HG03025 (cell line): Measurements from ENCODE around the gene KMT2D.

Source experiments
- ATAC-seq: cut with Tn5 transposase; IDR thresholded peaks from one replicate; pipeline ENCODE4 v1.9.1; 2021; ENCODE audit warnings: mild to moderate bottlenecking, moderate library complexity; ENCODE audit not compliant: unreplicated experiment, low FRiP score

The KMT2D gene

DNA sequence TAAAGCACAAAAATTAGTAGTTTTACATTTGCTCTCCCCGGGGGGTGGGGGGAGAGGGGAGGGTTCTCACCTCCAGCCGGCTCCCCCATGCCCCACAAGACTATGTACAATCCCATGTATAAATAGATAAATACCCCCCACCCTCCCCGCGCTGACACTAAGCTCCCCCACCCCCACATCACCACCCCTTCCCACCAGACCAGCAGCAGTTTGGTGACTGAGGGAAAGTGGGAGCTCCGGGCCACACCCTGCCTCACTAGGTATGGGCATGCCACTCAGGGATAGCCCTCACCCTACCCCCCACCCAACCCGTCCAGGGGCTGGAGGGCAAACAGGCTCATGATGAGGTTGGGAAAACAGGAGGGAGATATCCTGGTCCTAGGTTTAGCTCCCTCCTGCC, 40.2 kb downstream of the KMT2D start:
- no peak for ATAC-seq

GRCh38 chr12:49019443-49020324, 40.9 kb downstream of the KMT2D start:
- ATAC-seq: no peak

DNA sequence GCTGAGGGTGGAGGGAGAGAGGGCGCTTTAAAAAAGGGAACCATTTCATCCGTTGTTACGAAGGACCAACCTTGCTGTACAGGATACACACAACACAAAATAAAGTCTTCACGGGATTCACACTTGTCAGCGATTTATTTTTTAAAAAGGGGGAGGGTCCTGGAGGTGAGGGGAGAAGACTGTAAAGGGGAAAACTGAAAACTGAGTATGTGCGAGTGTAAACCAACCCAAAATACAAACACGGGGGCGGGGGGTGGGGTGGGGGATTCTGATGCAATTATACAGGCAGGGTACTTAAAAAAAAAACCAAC, 41.5 kb downstream of the KMT2D start:
- peak; percentile 9 for ATAC-seq

DNA sequence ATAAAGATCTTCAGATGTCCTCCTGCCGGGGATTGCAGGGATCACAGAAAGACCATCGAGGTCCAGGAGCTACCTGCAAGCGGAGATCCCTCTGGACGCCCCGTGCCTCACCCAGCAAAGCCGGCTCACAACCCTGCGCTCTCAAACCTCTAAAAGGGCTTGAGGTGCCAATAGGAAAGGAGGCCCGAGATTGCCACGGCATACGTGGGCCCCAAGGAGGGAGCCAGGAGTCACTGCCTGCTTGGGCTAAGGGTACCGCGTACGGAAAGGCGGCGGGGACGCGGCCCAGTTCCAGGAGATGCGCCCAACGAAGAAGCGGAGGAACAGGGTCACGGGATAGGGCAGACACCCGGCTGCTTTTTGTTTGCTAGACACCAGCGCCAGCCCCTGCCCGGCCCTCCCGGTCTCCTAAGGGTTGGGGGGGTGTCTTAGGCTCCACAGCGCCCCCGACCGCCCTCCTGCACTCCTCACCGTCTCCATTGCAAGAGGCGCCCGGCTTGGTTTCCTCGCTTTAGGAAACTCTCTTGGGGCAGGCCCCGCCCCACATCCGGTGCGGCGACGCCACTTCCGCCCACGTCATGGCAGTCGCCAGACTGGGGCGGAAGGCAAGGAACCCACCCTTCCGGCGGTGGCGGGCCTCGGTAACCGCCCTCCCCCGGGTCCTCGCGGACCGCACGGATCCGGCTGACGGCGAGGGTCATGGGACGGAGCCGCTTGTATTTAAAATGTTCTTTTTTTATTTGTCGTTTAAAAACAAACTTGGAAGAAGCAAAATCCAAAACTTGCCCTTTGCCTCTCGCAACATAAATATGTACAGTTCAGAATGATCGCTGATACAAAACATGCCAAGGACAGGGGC, 42.1 kb downstream of the KMT2D start, which contains the start of gene PRKAG1:
Gene PRKAG1, minus strand, starts transcription at position 516 of the 859 bp plus-strand sequence. Its CDS starts 36 bp downstream, at position 480.
- ATAC-seq: peak; percentile 82

DNA sequence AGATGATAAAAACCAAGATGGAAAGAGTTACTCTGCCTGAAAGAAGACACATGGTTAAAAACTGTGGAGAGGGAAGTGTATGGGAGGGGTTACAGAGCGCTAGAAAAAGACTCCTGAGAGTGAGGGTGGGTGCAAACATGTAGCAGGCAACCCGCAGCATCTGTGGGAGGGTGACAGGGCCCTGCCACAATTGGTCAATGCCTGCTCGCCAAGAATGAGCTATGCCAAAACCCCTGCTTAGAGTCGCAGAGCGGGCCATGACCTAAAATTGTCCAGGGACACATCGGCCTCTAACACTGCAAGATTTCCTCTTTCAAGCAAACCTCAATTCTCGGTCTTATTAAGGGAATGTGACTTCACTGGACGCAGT, 42.7 kb downstream of the KMT2D start:
- ATAC-seq: peak; percentile 16

- ATAC-seq: no peak
These were observed 45.4 kb downstream of the KMT2D start for GRCh38 chr12:49015196-49015595.

- ATAC-seq: no peak
These were observed 46.0 kb downstream of the KMT2D start for GRCh38 chr12:49014547-49014946.

DNA sequence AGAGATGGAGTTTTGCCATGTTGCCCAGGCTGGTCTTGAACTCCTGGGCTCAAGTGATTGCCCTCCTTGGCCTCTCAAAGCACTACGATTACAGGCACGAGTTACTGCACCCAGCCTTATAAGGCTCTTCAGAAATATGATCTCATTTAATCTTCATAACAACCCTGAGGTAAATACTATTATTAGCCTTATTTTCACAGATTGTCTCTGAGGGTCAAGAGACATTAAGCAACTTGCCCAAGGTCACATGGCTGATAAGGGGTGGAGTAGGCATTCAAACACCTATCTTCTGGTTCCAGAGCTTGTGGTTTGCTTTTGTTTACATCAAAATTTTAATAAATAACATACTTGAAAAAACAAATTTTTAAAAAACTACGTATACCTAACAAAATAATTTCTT, 47.2 kb downstream of the KMT2D start:
- no peak for ATAC-seq

DNA sequence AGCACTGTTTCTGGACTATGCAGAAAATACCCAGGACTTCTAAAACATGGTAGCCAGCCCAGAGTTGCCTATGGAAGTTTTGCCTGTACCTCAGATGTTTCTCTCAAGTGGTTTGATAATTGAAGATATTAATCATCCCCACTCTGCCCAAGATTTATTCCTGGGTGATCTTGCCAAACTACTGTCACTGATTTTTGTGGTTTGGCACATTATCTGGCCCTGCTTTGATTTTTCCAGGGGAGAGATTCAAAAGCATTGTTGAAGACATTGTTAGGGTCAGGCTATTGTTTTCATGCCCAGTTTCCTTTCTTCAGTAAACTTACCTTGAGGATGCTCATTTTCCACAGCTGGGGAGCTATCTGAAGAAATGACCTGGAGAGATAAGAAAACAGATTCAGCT, 47.9 kb downstream of the KMT2D start:
- no peak for ATAC-seq
